Activated CD4-positive, alpha-beta T cell treated with anti-CD3 and anti-CD28 coated beads, Interleukin-2, amount 10 ng/mL, durations not matched to agents 7 days and 5 days (primary cell): ENCODE data around the gene IFNL1. TPM values are rescaled to one million over a fixed set of nuclear protein-coding genes. Genes with fewer than 3 reads are reported as not detected.
"Not testable (repeated sequence)": the region's sequence is repeated elsewhere in the genome, so short reads cannot be mapped to it uniquely, and the experiment has no call there.

Experiments used
- CTCF ChIA-PET: fragments of 350-600 bp; sonication (Branson Sonifier 250); formaldehyde crosslinking; loops from one replicate; lab custom pipeline; 2021; ENCODE audit warnings: antibody characterized with exemption; lab: Charles Lee
- POLR2A ChIA-PET: fragments of 350-600 bp; sonication (Branson Sonifier 250); formaldehyde crosslinking; loops from one replicate; lab custom pipeline; 2021; ENCODE audit warnings: antibody characterized with exemption; lab: Charles Lee
- DNase-seq: peaks from one replicate; pipeline ENCODE4 v3.0.0-alpha.2; 2020
- H3K27ac Mint-ChIP-seq: one replicate; pipeline ENCODE4 v1.8.0; 2021; ENCODE audit warnings: mild to moderate bottlenecking, moderate library complexity, mixed read lengths
- H3K27me3 Mint-ChIP-seq: one replicate; pipeline ENCODE4 v1.8.0; 2021; ENCODE audit warnings: mixed read lengths
- H3K36me3 Mint-ChIP-seq: one replicate; pipeline ENCODE4 v1.8.0; 2021; ENCODE audit warnings: low read depth, mixed read lengths
- H3K4me1 Mint-ChIP-seq: one replicate; pipeline ENCODE4 v1.8.0; 2021; ENCODE audit warnings: mixed read lengths
- H3K4me3 Mint-ChIP-seq: one replicate; pipeline ENCODE4 v1.8.0; 2021; ENCODE audit warnings: mild to moderate bottlenecking, moderate library complexity, mixed read lengths
- H3K9me3 Mint-ChIP-seq: one replicate; pipeline ENCODE4 v1.8.0; 2021; ENCODE audit warnings: mixed read lengths
- total RNA-seq, 2 experiments: library from RNA; stranded (reverse); gene quantifications; one replicate each; pipeline ENCODE4 v1.2.3, GENCODE V29; 2021

Gene IFNL1
- total RNA-seq, 2 experiments from 2014 or later: not detected

GRCh38 chr19:39306075-39306474 lies 9.9 kb downstream of the IFNL1 start:
- no peaks in the 10 kb centered on the region for H3K9me3 Mint-ChIP-seq
- no peak for DNase-seq
- ChIA-PET CTCF (no interaction called here), POLR2A (no interaction called here)
- H3K4me1 Mint-ChIP-seq: no peaks in the 10 kb centered on the region
- H3K36me3 Mint-ChIP-seq: peaks cover 8% of the 10 kb centered on the region
- peaks cover 7% of the 10 kb centered on the region for H3K27me3 Mint-ChIP-seq
- H3K27ac Mint-ChIP-seq: no peak overlapping the region
- H3K4me3 Mint-ChIP-seq: no peak overlapping the region

- DNase-seq: no peak
- no peaks in the 10 kb centered on the region for H3K9me3 Mint-ChIP-seq
- H3K4me3 Mint-ChIP-seq: no peak overlapping the region
- peaks cover 11% of the 10 kb centered on the region for H3K36me3 Mint-ChIP-seq
- H3K27ac Mint-ChIP-seq: no peak overlapping the region
- peaks cover 6% of the 10 kb centered on the region for H3K27me3 Mint-ChIP-seq
- ChIA-PET CTCF (no interaction called here), POLR2A (no interaction called here)
- H3K4me1 Mint-ChIP-seq: no peaks in the 10 kb centered on the region
Measured at GRCh38 chr19:39307046-39307821, 11.0 kb downstream of the IFNL1 start.

GRCh38 chr19:39307822-39308530 lies 11.8 kb downstream of the IFNL1 start:
- Mint-ChIP-seq H3K36me3 (peaks cover 14% of the 10 kb centered on the region), H3K27ac (no peak overlapping the region), H3K27me3 (peaks cover 5% of the 10 kb centered on the region), H3K4me3 (no peak overlapping the region), H3K9me3 (no peaks in the 10 kb centered on the region), H3K4me1 (no peaks in the 10 kb centered on the region)
- ChIA-PET POLR2A (no interaction called here), CTCF (no interaction called here)
- no peak for DNase-seq

GRCh38 chr19:39308531-39309304 lies 12.5 kb downstream of the IFNL1 start:
- CTCF ChIA-PET: interaction anchor here (0.7 to 1.0 kb wide), 3 partner anchors 8 to 1499 kb away, joined by 4 to 6 read pairs (median 5); no protein-coding TSS in a partner anchor
- H3K36me3 Mint-ChIP-seq: peaks cover 18% of the 10 kb centered on the region
- no peaks in the 10 kb centered on the region for H3K4me1 Mint-ChIP-seq

GRCh38 chr19:39309305-39309670 lies 13.1 kb downstream of the IFNL1 start:
- H3K4me3 Mint-ChIP-seq, DNase-seq, POLR2A ChIA-PET, H3K9me3 Mint-ChIP-seq, H3K27ac Mint-ChIP-seq, H3K27me3 Mint-ChIP-seq, H3K4me1 Mint-ChIP-seq: not testable (repeated sequence)
- peaks cover 19% of the 10 kb centered on the region for H3K36me3 Mint-ChIP-seq
- CTCF ChIA-PET: interaction anchor here (0.7 to 1.0 kb wide), 3 partner anchors 9 to 1499 kb away, joined by 4 to 6 read pairs (median 5); no protein-coding TSS in a partner anchor

More at GRCh38 chr19:39308531-39309304, 12.5 kb downstream of the IFNL1 start:
- Mint-ChIP-seq H3K27me3 (peaks cover 3% of the 10 kb centered on the region), H3K4me3 (no peak overlapping the region), H3K9me3 (no peaks in the 10 kb centered on the region), H3K27ac (no peak overlapping the region)
- POLR2A ChIA-PET: no interaction called here
- DNase-seq: no peak

- POLR2A ChIA-PET: no interaction called here
- Mint-ChIP-seq H3K27ac (no peak overlapping the region), H3K27me3 (no peaks in the 10 kb centered on the region), H3K4me1 (no peaks in the 10 kb centered on the region), H3K9me3 (no peaks in the 10 kb centered on the region), H3K4me3 (no peak overlapping the region), H3K36me3 (peaks cover 19% of the 10 kb centered on the region)
- DNase-seq: no peak
- CTCF ChIA-PET: interaction anchor here (0.6 kb wide), 1 partner anchor 31 kb away, joined by 3 read pairs; no protein-coding TSS in a partner anchor
Measured at GRCh38 chr19:39310558-39311311, 14.5 kb downstream of the IFNL1 start.

- H3K27me3 Mint-ChIP-seq: no peaks in the 10 kb centered on the region
- no peak overlapping the region for H3K4me3 Mint-ChIP-seq
- H3K9me3 Mint-ChIP-seq: no peaks in the 10 kb centered on the region
- H3K4me1 Mint-ChIP-seq: peaks cover 6% of the 10 kb centered on the region
- H3K36me3 Mint-ChIP-seq: peaks cover 21% of the 10 kb centered on the region
- ChIA-PET CTCF (interaction anchor here (0.6 kb wide), 1 partner anchor 11 kb away, joined by 3 read pairs; no protein-coding TSS in a partner anchor), POLR2A (no interaction called here)
- DNase-seq: no peak
- no peak overlapping the region for H3K27ac Mint-ChIP-seq
Measured at GRCh38 chr19:39314016-39314728, 18.0 kb downstream of the IFNL1 start.

- H3K27me3 Mint-ChIP-seq: no peaks in the 10 kb centered on the region
- ChIA-PET CTCF (interaction anchor here (1.0 to 1.3 kb wide), 2 partner anchors 20 to 26 kb away, joined by 3 read pairs; partner anchors contain the start of genes IFNL1 and SAMD4B), POLR2A (no interaction called here)
- no peak overlapping the region for H3K27ac Mint-ChIP-seq
- DNase-seq: no peak
- H3K4me3 Mint-ChIP-seq: no peak overlapping the region
- no peaks in the 10 kb centered on the region for H3K9me3 Mint-ChIP-seq
- peaks cover 15% of the 10 kb centered on the region for H3K4me1 Mint-ChIP-seq
- H3K36me3 Mint-ChIP-seq: peaks cover 17% of the 10 kb centered on the region
Measured at GRCh38 chr19:39315933-39316332, 19.7 kb downstream of the IFNL1 start.

- Mint-ChIP-seq H3K27ac (no peak overlapping the region), H3K4me1 (peaks cover 23% of the 10 kb centered on the region), H3K4me3 (no peak overlapping the region), H3K36me3 (peaks cover 14% of the 10 kb centered on the region), H3K27me3 (peaks cover 2% of the 10 kb centered on the region), H3K9me3 (no peaks in the 10 kb centered on the region)
- ChIA-PET POLR2A (no interaction called here), CTCF (no interaction called here)
- DNase-seq: no peak
Measured at GRCh38 chr19:39316627-39317321, 20.6 kb downstream of the IFNL1 start.

GRCh38 chr19:39317476-39317875 lies 21.3 kb downstream of the IFNL1 start:
- POLR2A ChIA-PET: no interaction called here
- Mint-ChIP-seq H3K4me1 (peaks cover 23% of the 10 kb centered on the region), H3K9me3 (no peaks in the 10 kb centered on the region), H3K27ac (no peak overlapping the region), H3K36me3 (peaks cover 14% of the 10 kb centered on the region), H3K27me3 (peaks cover 2% of the 10 kb centered on the region), H3K4me3 (no peak overlapping the region)
- CTCF ChIA-PET: interaction anchor here (0.7 kb wide), 1 partner anchor 10 kb away, joined by 3 read pairs; no protein-coding TSS in a partner anchor
- no peak for DNase-seq

- Mint-ChIP-seq H3K4me3 (no peak overlapping the region), H3K27ac (no peak overlapping the region), H3K9me3 (no peaks in the 10 kb centered on the region), H3K27me3 (peaks cover 2% of the 10 kb centered on the region), H3K4me1 (peaks cover 28% of the 10 kb centered on the region), H3K36me3 (peaks cover 11% of the 10 kb centered on the region)
- DNase-seq: no peak
- ChIA-PET CTCF (no interaction called here), POLR2A (no interaction called here)
Measured at GRCh38 chr19:39318071-39318470, 21.9 kb downstream of the IFNL1 start.
